HepG2 (cell line): ENCODE results near the gene GDPD5. TPM values are rescaled to one million over a fixed set of nuclear protein-coding genes. Genes with fewer than 3 reads are reported as not detected.
A peak's percentile ranks its signal among the peaks of the same experiment; 100 is the strongest.

Experiments
- CREM ChIP-seq, 2 experiments: sonication (generic) in 1 of 2; formaldehyde crosslinking in 1 of 2; IDR thresholded peaks; 2 replicates each; pipeline versions ENCODE4 v1.4.0 to v1.6.1; 2016 to 2020; ENCODE audit warnings: antibody characterized with exemption in 1 of 2, mild to moderate bottlenecking in 1 of 2, missing genetic modification reagents in 1 of 2
- GATAD1 ChIP-seq: IDR thresholded peaks from 2 replicates; pipeline ENCODE4 v1.6.1; 2016; ENCODE audit warnings: missing genetic modification reagents, missing compliant biosample characterization
- HMG20B ChIP-seq: conservative IDR thresholded peaks from 2 replicates; pipeline ENCODE4 v1.6.1; 2016; ENCODE audit warnings: missing genetic modification reagents, missing compliant biosample characterization
- HNF4G ChIP-seq, 2 experiments: sonication (generic) in 1 of 2; formaldehyde crosslinking in 1 of 2; IDR thresholded peaks; 2 replicates each; pipeline versions ENCODE4 v1.4.0 to v1.6.1; 2011 to 2020; ENCODE audit warnings: borderline replicate concordance in 2 of 2, low read depth in 2 of 2, mild to moderate bottlenecking in 2 of 2, low read length in 1 of 2, missing genetic modification reagents in 1 of 2, moderate library complexity in 1 of 2
- HNRNPH1 ChIP-seq: fragments of 200-400 bp; formaldehyde crosslinking; optimal IDR thresholded peaks from 2 replicates; pipeline ENCODE3; 2017; ENCODE audit warnings: mild to moderate bottlenecking, low read depth, low read length
- SOX6 ChIP-seq, 2 experiments: fragments of 450-650 bp in 1 of 2; sonication (generic) in 1 of 2; formaldehyde crosslinking in 1 of 2; IDR thresholded peaks; 2 replicates each; pipeline versions ENCODE4 v1.4.0 to v1.6.1; 2017 to 2020; ENCODE audit warnings: antibody characterized with exemption in 1 of 2, mild to moderate bottlenecking in 1 of 2, missing genetic modification reagents in 1 of 2
- TMF1 ChIP-seq: sonication (generic); formaldehyde crosslinking; IDR thresholded peaks from 2 replicates; pipeline ENCODE4 v1.8.1; 2022; ENCODE audit warnings: low read depth, missing genetic modification reagents
- U2AF1 ChIP-seq: fragments of 200-400 bp; formaldehyde crosslinking; optimal IDR thresholded peaks from 2 replicates; pipeline ENCODE3; 2017; ENCODE audit warnings: mild to moderate bottlenecking, low read depth, low read length
- U2AF2 ChIP-seq: fragments of 200-400 bp; formaldehyde crosslinking; IDR thresholded peaks from 2 replicates; pipeline ENCODE4 v1.6.1; 2017; ENCODE audit warnings: low read depth, mild to moderate bottlenecking, low read length
- ZNF10 ChIP-seq: sonication (generic); formaldehyde crosslinking; IDR thresholded peaks from 2 replicates; pipeline ENCODE4 v1.4.0; 2020; ENCODE audit warnings: mild to moderate bottlenecking, low read depth, missing genetic modification reagents, borderline replicate concordance
- ZNF264 ChIP-seq: sonication (generic); formaldehyde crosslinking; IDR thresholded peaks from 2 replicates; pipeline ENCODE4 v1.4.0; 2020; ENCODE audit warnings: missing genetic modification reagents
- ZNF33A ChIP-seq: sonication (generic); formaldehyde crosslinking; IDR thresholded peaks from 2 replicates; pipeline ENCODE4 v1.5.1; 2020; ENCODE audit warnings: missing genetic modification reagents, mild to moderate bottlenecking, moderate library complexity, borderline replicate concordance
- ZNF44 ChIP-seq: sonication (generic); formaldehyde crosslinking; IDR thresholded peaks from 2 replicates; pipeline ENCODE4 v1.5.1; 2020; ENCODE audit warnings: mild to moderate bottlenecking, missing genetic modification reagents
- ZNF672 ChIP-seq: sonication (generic); formaldehyde crosslinking; IDR thresholded peaks from 2 replicates; pipeline ENCODE4 v1.8.1; 2022; ENCODE audit warnings: missing genetic modification reagents
- ZNF777 ChIP-seq: sonication (generic); formaldehyde crosslinking; IDR thresholded peaks from 2 replicates; pipeline ENCODE4 v1.4.0; 2020; ENCODE audit warnings: missing genetic modification reagents
- polyA plus RNA-seq, 8 experiments: library from polyadenylated mRNA; depleted of rRNA in 3 of 8; stranded (reverse) in 7 of 8; unstranded in 1 of 8; fragments of >200 nt; fragmentation: Illumina TruSeq in 4 of 8; extraction: Trizol in 4 of 8; gene quantifications; 2 replicates each; pipeline versions ENCODE4 v1.2.1 to v1.2.3, GENCODE V29; 2011 to 2016; ENCODE audit warnings: low read depth in 4 of 8, missing spikeins in 1 of 8, mixed read lengths in 1 of 8; ENCODE audit not compliant: insufficient read depth in 1 of 8
- total RNA-seq, 5 experiments: library from RNA; depleted of rRNA; stranded (reverse); fragments of >200 nt; fragmentation: Illumina TruSeq; extraction: Trizol; gene quantifications; 2 replicates each; pipeline ENCODE4 v1.2.3, GENCODE V29; 2016; ENCODE audit warnings: low read depth in 1 of 5
- TF ChIP-seq, protein P1 (sequence below): sonication (generic); formaldehyde crosslinking; IDR thresholded peaks from 2 replicates; pipeline ENCODE4 v1.8.0; 2022; ENCODE audit warnings: mild to moderate bottlenecking, missing genetic modification reagents, moderate library complexity
- TF ChIP-seq, protein P2 (sequence below): sonication (generic); formaldehyde crosslinking; IDR thresholded peaks from 2 replicates; pipeline ENCODE4 v1.5.1; 2020; ENCODE audit warnings: mild to moderate bottlenecking, missing genetic modification reagents, moderate library complexity
- TF ChIP-seq, protein P3 (sequence below): sonication (generic); formaldehyde crosslinking; IDR thresholded peaks from 2 replicates; pipeline ENCODE4 v1.4.0; 2020; ENCODE audit warnings: mild to moderate bottlenecking, missing genetic modification reagents
- TF ChIP-seq, protein P4 (sequence below): sonication (generic); formaldehyde crosslinking; IDR thresholded peaks from 2 replicates; pipeline ENCODE4 v1.5.0; 2020; ENCODE audit warnings: missing genetic modification reagents
- TF ChIP-seq, protein P5 (sequence below): IDR thresholded peaks from 2 replicates; pipeline ENCODE4 v1.6.1; 2012; ENCODE audit warnings: low read depth, low read length, improper control_type of control experiment
- TF ChIP-seq, protein P6 (sequence below): fragments of 450-650 bp; IDR thresholded peaks from 2 replicates; pipeline ENCODE4 v1.6.1; 2016

The GDPD5 gene
- total and polyA plus RNA-seq, 2 of the 13 experiments (the other 11 are each of a cell fraction or from before 2014, with no cell fraction given): 55.0 to 67.5 TPM

DNA sequence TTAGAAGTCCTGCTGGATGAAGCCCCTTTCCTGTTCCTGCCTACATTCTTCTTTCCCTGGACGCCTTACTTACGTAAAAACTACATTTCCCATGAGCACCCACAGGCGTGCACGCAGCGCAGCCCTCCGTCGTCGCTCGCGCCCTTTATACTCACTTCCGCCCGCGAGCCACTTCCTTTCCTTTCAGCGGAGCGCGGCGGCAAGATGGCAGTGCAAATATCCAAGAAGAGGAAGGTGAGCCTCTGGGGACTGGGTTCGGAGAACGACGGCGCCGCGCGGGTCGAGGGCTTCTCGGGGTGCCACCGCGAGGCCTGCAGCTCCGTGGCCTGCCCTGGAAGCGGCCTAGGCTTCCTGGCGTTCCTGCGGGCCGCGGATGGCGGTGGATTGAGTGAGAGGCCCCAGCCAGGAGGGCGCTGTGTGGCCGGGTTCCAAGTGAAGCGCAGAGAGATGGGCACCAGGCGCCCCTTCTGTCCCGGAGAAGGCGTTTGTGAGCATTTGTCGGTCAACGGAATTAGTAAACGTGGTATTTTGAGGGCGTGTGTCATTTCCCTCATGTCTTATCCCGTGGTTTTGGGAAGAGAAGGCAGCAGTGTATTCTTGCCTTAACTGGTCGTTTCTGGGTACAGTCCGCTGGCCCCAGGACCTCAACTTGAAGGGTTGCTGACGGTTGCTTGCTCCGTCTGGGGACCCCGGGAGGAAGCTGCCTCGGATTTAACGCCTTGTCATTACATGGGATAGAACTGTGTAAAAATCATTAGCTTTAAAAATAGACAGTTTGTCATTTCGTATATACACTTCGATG, 126.2 kb downstream of the GDPD5 start, which contains the start of gene RPS3 (continued):
- TF ChIP-seq HMG20B (CRISPR knock-in tag) (no peak), ZNF44 (CRISPR knock-in tag) (peak; percentile 92), SOX6 (IDR thresholded peaks at IDR 0.05) (no peak), SOX6 (CRISPR knock-in tag; IDR thresholded peaks at IDR 0.05) (peak; percentile 81), HNF4G (IDR thresholded peaks at IDR 0.05; ENCODE audit: borderline replicate concordance, low read depth, low read length) (no peak), HNF4G (CRISPR knock-in tag; IDR thresholded peaks at IDR 0.05; ENCODE audit: borderline replicate concordance, low read depth) (peak; percentile 73; the same call in 1 of the 2 replicates), ZNF777 (CRISPR knock-in tag) (0 out of 2 replicates have a peak, but pooled peaks have one; percentile 50), U2AF1 (peak; percentile 96), ZNF264 (CRISPR knock-in tag) (peak; percentile 51), GATAD1 (CRISPR knock-in tag) (peak; percentile 89), HNRNPH1 (no peak), TMF1 (CRISPR knock-in tag) (peak; percentile 77), ZNF10 (CRISPR knock-in tag) (no peak), U2AF2 (0 out of 2 replicates have a peak, but pooled peaks have one; percentile 68), CREM (IDR thresholded peaks at IDR 0.05) (peak; percentile 98), CREM (CRISPR knock-in tag; IDR thresholded peaks at IDR 0.05) (peak; percentile 59; the same call in 1 of the 2 replicates), ZNF672 (CRISPR knock-in tag) (no peak), ZNF33A (no peak)
- TF ChIP-seq, protein P1, sequence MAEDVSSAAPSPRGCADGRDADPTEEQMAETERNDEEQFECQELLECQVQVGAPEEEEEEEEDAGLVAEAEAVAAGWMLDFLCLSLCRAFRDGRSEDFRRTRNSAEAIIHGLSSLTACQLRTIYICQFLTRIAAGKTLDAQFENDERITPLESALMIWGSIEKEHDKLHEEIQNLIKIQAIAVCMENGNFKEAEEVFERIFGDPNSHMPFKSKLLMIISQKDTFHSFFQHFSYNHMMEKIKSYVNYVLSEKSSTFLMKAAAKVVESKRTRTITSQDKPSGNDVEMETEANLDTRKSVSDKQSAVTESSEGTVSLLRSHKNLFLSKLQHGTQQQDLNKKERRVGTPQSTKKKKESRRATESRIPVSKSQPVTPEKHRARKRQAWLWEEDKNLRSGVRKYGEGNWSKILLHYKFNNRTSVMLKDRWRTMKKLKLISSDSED (CRISPR knock-in tag): no peak
- TF ChIP-seq, protein P2, sequence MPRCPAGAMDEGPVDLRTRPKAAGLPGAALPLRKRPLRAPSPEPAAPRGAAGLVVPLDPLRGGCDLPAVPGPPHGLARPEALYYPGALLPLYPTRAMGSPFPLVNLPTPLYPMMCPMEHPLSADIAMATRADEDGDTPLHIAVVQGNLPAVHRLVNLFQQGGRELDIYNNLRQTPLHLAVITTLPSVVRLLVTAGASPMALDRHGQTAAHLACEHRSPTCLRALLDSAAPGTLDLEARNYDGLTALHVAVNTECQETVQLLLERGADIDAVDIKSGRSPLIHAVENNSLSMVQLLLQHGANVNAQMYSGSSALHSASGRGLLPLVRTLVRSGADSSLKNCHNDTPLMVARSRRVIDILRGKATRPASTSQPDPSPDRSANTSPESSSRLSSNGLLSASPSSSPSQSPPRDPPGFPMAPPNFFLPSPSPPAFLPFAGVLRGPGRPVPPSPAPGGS (CRISPR knock-in tag): peak; percentile 90
- TF ChIP-seq, protein P3, sequence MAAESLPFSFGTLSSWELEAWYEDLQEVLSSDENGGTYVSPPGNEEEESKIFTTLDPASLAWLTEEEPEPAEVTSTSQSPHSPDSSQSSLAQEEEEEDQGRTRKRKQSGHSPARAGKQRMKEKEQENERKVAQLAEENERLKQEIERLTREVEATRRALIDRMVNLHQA: no peak
- TF ChIP-seq, protein P4, sequence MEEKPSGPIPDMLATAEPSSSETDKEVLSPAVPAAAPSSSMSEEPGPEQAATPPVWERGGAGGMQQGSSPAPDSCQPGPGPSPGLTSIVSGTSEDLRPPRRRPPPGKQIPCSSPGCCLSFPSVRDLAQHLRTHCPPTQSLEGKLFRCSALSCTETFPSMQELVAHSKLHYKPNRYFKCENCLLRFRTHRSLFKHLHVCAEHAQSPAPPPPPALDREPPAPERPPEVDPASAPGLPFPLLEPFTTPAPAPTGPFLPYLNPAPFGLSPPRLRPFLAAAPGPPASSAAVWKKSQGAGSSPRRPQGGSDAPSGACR (CRISPR knock-in tag): peak; percentile 82; the same call in 1 of the 2 replicates
- TF ChIP-seq, protein P5, sequence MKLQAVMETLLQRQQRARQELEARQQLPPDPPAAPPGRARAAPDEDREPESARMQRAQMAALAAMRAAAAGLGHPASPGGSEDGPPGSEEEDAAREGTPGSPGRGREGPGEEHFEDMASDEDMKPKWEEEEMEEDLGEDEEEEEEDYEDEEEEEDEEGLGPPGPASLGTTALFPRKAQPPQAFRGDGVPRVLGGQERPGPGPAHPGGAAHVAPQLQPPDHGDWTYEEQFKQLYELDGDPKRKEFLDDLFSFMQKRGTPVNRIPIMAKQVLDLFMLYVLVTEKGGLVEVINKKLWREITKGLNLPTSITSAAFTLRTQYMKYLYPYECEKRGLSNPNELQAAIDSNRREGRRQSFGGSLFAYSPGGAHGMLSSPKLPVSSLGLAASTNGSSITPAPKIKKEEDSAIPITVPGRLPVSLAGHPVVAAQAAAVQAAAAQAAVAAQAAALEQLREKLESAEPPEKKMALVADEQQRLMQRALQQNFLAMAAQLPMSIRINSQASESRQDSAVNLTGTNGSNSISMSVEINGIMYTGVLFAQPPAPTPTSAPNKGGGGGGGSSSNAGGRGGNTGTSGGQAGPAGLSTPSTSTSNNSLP: no peak
- TF ChIP-seq, protein P6, sequence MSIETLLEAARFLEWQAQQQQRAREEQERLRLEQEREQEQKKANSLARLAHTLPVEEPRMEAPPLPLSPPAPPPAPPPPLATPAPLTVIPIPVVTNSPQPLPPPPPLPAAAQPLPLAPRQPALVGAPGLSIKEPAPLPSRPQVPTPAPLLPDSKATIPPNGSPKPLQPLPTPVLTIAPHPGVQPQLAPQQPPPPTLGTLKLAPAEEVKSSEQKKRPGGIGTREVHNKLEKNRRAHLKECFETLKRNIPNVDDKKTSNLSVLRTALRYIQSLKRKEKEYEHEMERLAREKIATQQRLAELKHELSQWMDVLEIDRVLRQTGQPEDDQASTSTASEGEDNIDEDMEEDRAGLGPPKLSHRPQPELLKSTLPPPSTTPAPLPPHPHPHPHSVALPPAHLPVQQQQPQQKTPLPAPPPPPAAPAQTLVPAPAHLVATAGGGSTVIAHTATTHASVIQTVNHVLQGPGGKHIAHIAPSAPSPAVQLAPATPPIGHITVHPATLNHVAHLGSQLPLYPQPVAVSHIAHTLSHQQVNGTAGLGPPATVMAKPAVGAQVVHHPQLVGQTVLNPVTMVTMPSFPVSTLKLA: no peak
